HAP-1 (cell line): ENCODE results near the gene INSYN1.
"Not testable (repeated sequence)": the region's sequence is repeated elsewhere in the genome, so short reads cannot be mapped to it uniquely, and the experiment has no call there.

Experiments used
- DNase-seq, 2 experiments: peaks; one replicate each; pipeline ENCODE4 v3.0.0-alpha.2; 2016 to 2020; ENCODE audit warnings: low spot score in 2 of 2
- H3K27me3 ChIP-seq: fragments of 250-450 bp; sonication (Bioruptor Pico); 2 replicates; pipeline ENCODE4 v1.5.1; 2020; ENCODE audit warnings: low read depth, mild to moderate bottlenecking, moderate library complexity
- H3K36me3 ChIP-seq: fragments of 250-450 bp; sonication (Bioruptor Pico); replicated peaks from 2 replicates; pipeline ENCODE4 v1.5.1; 2020; ENCODE audit warnings: mild to moderate bottlenecking
- H3K4me1 ChIP-seq: fragments of 250-450 bp; sonication (Bioruptor Pico); 2 replicates; pipeline ENCODE4 v1.5.1; 2020; ENCODE audit warnings: mild to moderate bottlenecking
- H3K4me3 ChIP-seq: fragments of 250-450 bp; sonication (Bioruptor Pico); 2 replicates; pipeline ENCODE4 v1.5.1; 2020; ENCODE audit warnings: mild to moderate bottlenecking, moderate library complexity
- H3K9me3 ChIP-seq: fragments of 250-450 bp; sonication (Bioruptor Pico); 2 replicates; pipeline ENCODE4 v1.5.1; 2020; ENCODE audit warnings: mild to moderate bottlenecking, moderate library complexity
- in situ Hi-C: fragments of 300-500 bp; cut with MboI; formaldehyde crosslinking; loops from 3 replicates; pipeline ENCODE4 v1.14.3; 2020; ENCODE audit warnings: low sequenced_read_pairs, inconsistent platforms, mixed read lengths

INSYN1 gene

GRCh38 chr15:73753250-73754130 is at the start of gene INSYN1:
TSS of gene INSYN1 (minus strand) at chr15:73753351. CDS start at chr15:73751130, 2,221 bp downstream.
- Histone ChIP-seq H3K27me3 (peaks cover 6% of the 10 kb centered on the region), H3K9me3 (no peaks in the 10 kb centered on the region), H3K4me1 (peaks cover 7% of the 10 kb centered on the region; the same call in 1 of the 2 replicates), H3K4me3 (peak within 1 kb of the TSS; percentile 60), H3K36me3 (no peaks in the 10 kb centered on the region)
- in situ Hi-C loops: no loop called here
- DNase-seq: peak; percentile 31 to 74

GRCh38 chr15:73802431-73803041 is 49.4 kb upstream of the INSYN1 start:
- no peak overlapping the region for H3K4me3 ChIP-seq
- no peaks in the 10 kb centered on the region for H3K4me1 ChIP-seq
- in situ Hi-C loops: no loop called here
- H3K27me3 ChIP-seq: no peaks in the 10 kb centered on the region; the same call in 1 of the 2 replicates
- no peak for DNase-seq
- H3K9me3 ChIP-seq: no peaks in the 10 kb centered on the region
- no peaks in the 10 kb centered on the region for H3K36me3 ChIP-seq

GRCh38 chr15:73800662-73801345 is 47.7 kb upstream of the INSYN1 start:
- H3K4me3 ChIP-seq: no peak overlapping the region
- DNase-seq: no peak
- in situ Hi-C loops: no loop called here

GRCh38 chr15:73799466-73799865 is 46.3 kb upstream of the INSYN1 start:
- Histone ChIP-seq H3K9me3 (no peaks in the 10 kb centered on the region), H3K27me3 (no peaks in the 10 kb centered on the region; the same call in 1 of the 2 replicates), H3K4me1 (no peaks in the 10 kb centered on the region), H3K36me3 (no peaks in the 10 kb centered on the region), H3K4me3 (no peak overlapping the region)
- DNase-seq: no peak
- in situ Hi-C loops: no loop called here

More at GRCh38 chr15:73800662-73801345, 47.7 kb upstream of the INSYN1 start:
- Histone ChIP-seq H3K9me3 (no peaks in the 10 kb centered on the region), H3K36me3 (no peaks in the 10 kb centered on the region), H3K4me1 (no peaks in the 10 kb centered on the region), H3K27me3 (no peaks in the 10 kb centered on the region; the same call in 1 of the 2 replicates)

GRCh38 chr15:73797366-73798158 is 44.4 kb upstream of the INSYN1 start:
- Histone ChIP-seq H3K4me3 (no peak overlapping the region), H3K9me3 (no peaks in the 10 kb centered on the region), H3K36me3 (no peaks in the 10 kb centered on the region), H3K27me3 (no peaks in the 10 kb centered on the region; the same call in 1 of the 2 replicates), H3K4me1 (no peaks in the 10 kb centered on the region)
- no peak for DNase-seq
- in situ Hi-C loops: no loop called here

- no peaks in the 10 kb centered on the region for H3K4me1 ChIP-seq
- no peaks in the 10 kb centered on the region for H3K36me3 ChIP-seq
- H3K9me3 ChIP-seq: no peaks in the 10 kb centered on the region
- DNase-seq: no peak
- no peak overlapping the region for H3K4me3 ChIP-seq
- no peaks in the 10 kb centered on the region; the same call in 1 of the 2 replicates for H3K27me3 ChIP-seq
- in situ Hi-C loops: no loop called here
Observed at GRCh38 chr15:73796331-73796831, 43.2 kb upstream of the INSYN1 start.

GRCh38 chr15:73794443-73795133 is 41.4 kb upstream of the INSYN1 start:
- Histone ChIP-seq H3K4me3 (no peak overlapping the region), H3K36me3 (no peaks in the 10 kb centered on the region), H3K9me3 (no peaks in the 10 kb centered on the region), H3K27me3 (no peaks in the 10 kb centered on the region; the same call in 1 of the 2 replicates), H3K4me1 (no peaks in the 10 kb centered on the region)
- in situ Hi-C loops: no loop called here
- DNase-seq: no peak

GRCh38 chr15:73792899-73793541 is 39.9 kb upstream of the INSYN1 start:
- H3K9me3 ChIP-seq, H3K36me3 ChIP-seq, H3K4me3 ChIP-seq, DNase-seq, in situ Hi-C loops, H3K4me1 ChIP-seq, H3K27me3 ChIP-seq: not testable (repeated sequence)

GRCh38 chr15:73792415-73792814 is 39.3 kb upstream of the INSYN1 start:
- H3K27me3 ChIP-seq: no peaks in the 10 kb centered on the region
- H3K4me3 ChIP-seq: no peak overlapping the region
- no peaks in the 10 kb centered on the region for H3K9me3 ChIP-seq
- no peaks in the 10 kb centered on the region for H3K36me3 ChIP-seq
- in situ Hi-C loops: no loop called here
- H3K4me1 ChIP-seq: no peaks in the 10 kb centered on the region
- DNase-seq: no peak

- no peak for DNase-seq
- in situ Hi-C loops: no loop called here
- Histone ChIP-seq H3K9me3 (no peaks in the 10 kb centered on the region), H3K36me3 (no peaks in the 10 kb centered on the region), H3K4me3 (no peak overlapping the region), H3K4me1 (peaks cover 7% of the 10 kb centered on the region; the same call in 1 of the 2 replicates), H3K27me3 (no peaks in the 10 kb centered on the region)
Observed at GRCh38 chr15:73789521-73790240, 36.5 kb upstream of the INSYN1 start.

GRCh38 chr15:73787621-73788020 is 34.5 kb upstream of the INSYN1 start:
- no peak overlapping the region for H3K4me3 ChIP-seq
- in situ Hi-C loops: no loop called here
- H3K36me3 ChIP-seq: no peaks in the 10 kb centered on the region
- peaks cover 7% of the 10 kb centered on the region; the same call in 1 of the 2 replicates for H3K4me1 ChIP-seq
- no peaks in the 10 kb centered on the region for H3K9me3 ChIP-seq
- no peak for DNase-seq
- no peaks in the 10 kb centered on the region for H3K27me3 ChIP-seq

- Histone ChIP-seq H3K27me3 (no peaks in the 10 kb centered on the region), H3K36me3 (no peaks in the 10 kb centered on the region), H3K4me1 (peaks cover 7% of the 10 kb centered on the region; the same call in 1 of the 2 replicates), H3K4me3 (no peak overlapping the region), H3K9me3 (no peaks in the 10 kb centered on the region)
- DNase-seq: peak; percentile 56 to 71
- in situ Hi-C loops: no loop called here
Observed at GRCh38 chr15:73786538-73786937, 33.4 kb upstream of the INSYN1 start.
